ENCODE data around the gene SNX11.

Gene SNX11

GRCh38 chr17:48134912-48135480 is 27.4 kb downstream of the SNX11 start:
- peak in 1 of 3 experiments; percentile 17 for DNase-seq

GRCh38 chr17:48137656-48138055 is 30.1 kb downstream of the SNX11 start:
- no peak for DNase-seq

DNA sequence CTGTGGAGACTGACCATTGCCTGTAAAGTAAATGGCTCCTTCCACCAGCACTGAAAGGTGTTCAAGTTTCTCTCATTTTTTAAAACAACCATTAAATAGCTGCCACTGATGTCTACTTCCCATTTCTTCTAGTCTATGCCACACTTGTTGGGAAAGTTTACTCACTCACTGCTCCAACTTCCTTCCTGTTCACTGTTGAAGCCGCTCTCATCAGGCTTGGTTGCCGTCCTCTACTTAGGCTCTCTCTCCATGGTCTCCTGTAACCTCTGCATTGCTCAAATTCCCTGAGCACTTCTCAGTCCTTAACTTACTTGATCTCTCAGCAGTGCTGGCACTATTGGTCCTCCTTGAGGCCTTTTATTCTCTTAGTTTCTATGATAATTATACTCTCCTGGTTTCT is 32.4 kb downstream of the SNX11 start:
- no peak for DNase-seq

- peak in 2 of 3 experiments; percentile 47 to 64 for DNase-seq
Observed at GRCh38 chr17:48143629-48144028, 36.1 kb downstream of the SNX11 start.

DNA sequence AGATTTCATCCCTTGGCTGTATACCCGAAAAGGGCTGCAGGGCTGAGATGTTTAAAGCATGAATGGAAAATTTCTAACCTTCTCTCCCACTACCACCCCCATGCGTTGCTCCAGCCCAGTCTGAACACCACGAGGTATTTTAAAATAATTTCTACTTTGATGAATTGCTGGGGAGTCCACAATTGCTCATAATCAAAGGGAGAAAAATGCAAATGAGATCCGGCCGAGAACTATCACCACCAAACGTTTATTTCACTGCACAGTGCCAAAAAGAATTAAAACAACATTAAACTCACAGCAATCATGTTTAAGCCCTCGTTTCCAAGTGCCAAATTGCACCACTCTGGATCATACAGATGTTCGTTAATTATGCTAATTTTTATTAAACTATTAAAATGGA is 36.7 kb downstream of the SNX11 start:
- DNase-seq: no peak

GRCh38 chr17:48144976-48145798 is 37.6 kb downstream of the SNX11 start:
- no peak for DNase-seq

GRCh38 chr17:48148029-48148770 is 40.6 kb downstream of the SNX11 start:
- peak in 2 of 3 experiments; percentile 51 to 79 for DNase-seq

DNA sequence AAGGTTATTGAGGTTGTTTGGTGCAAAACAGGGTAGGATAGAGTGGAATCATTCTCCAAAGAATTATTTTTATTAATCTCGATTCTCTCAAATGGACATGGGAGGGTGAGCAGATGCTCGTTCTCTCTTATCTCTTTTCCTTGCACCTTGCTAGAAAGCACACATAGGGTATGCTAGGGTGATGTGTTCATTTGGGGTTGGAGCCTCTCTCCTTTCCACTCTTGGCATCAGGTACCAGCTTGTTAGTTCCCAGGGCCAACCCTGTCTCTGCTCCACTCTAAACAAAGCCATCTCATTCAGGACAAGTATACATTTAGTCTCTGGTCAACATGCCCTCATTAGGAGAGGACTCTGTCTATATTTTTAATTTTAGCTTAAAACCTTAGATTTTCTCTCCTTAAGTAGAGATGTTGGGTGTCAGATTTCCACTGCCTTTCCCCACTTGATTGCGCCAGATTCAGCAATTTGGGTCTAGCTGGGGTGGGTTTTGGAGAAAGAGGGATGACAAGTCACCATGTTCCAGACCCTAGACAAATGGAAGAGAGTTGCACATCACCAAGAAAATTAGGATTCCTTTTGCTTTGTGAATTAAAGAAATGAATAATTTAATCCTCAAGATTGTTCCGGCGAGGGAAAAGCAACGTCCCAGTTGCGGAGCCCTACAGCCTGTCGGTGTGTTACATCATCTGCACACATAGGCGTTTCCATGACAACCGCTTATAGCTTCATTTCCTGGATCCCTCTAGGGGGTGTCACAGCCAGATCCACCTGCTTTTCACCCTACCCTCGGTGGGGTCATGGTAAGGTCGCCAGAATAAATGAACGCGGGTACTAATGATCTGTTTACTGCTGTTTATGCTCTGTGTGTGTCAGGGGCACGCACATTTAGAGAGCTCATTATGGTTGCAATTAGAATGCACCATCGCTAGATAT is 41.6 kb downstream of the SNX11 start:
- DNase-seq: peak in 2 of 3 experiments; percentile 88 to 97

- no peak for DNase-seq
Observed at GRCh38 chr17:48149787-48150463, 42.4 kb downstream of the SNX11 start.

DNA sequence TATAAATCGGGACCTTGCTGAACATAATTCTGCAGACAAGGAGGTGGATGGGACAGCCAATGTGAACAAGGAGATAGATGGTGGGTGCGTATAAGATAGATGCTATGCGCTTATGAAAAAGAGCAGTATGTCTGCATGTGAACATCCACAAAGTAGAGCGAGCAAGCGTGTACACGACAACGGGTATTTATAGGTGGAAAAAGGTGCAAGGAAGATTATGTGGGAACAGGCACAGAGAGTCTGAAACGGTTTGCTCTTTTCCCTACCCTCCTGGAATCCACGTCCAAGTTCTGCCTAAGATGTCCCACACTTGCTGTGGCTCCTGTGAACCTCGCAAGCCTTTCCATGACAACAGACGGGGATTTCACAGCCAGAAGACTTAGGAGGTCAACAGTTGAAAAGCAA is 43.0 kb downstream of the SNX11 start:
- DNase-seq: peak in 1 of 3 experiments; percentile 51

DNA sequence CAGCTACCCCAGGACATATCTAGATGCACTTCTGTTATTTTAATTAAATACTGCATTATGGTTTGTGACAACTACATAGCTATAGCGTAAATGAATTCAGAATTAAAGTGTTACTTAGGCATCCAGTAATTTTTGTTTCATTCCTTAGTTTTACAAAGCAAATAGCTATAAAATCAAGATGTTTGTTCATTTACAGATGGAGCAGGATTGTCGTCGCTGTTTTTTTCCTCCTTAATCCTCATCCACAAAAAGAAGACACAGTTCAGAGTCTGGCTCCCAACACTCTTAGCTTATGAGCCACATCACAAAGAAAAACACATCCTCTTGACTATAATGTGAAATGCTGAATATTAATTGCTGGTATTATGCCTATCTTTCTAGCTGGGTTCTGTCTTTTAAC is 43.7 kb downstream of the SNX11 start:
- DNase-seq: peak in 1 of 3 experiments; percentile 27

DNA sequence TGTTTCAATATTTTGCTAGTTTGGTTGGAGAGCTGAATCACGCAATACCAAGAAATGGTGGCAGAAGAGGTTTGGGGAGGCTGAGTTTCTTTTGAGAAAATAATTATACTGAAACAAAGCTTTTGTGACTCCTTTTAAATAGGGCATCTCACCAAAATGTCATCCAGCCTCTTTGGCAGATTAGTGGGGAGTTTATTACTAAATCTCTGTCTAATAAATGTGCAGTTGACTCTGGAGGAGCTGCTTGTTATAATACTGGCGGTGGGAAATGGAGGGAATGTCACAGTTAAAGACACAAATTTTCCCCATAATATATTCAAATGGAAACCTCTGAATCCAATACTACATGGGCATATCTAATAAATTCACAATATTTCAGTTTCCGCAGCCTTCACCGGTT is 44.7 kb downstream of the SNX11 start:
- no peak for DNase-seq

- DNase-seq: peak; percentile 46 to 87 (median 68)
Observed at GRCh38 chr17:48153691-48154358, 46.3 kb downstream of the SNX11 start.

GRCh38 chr17:48155889-48156611 is 48.5 kb downstream of the SNX11 start:
- peak; percentile 16 to 66 (median 58) for DNase-seq

- peak in 1 of 3 experiments; percentile 46 for DNase-seq
Observed at GRCh38 chr17:48159232-48159631, 51.7 kb downstream of the SNX11 start.

DNA sequence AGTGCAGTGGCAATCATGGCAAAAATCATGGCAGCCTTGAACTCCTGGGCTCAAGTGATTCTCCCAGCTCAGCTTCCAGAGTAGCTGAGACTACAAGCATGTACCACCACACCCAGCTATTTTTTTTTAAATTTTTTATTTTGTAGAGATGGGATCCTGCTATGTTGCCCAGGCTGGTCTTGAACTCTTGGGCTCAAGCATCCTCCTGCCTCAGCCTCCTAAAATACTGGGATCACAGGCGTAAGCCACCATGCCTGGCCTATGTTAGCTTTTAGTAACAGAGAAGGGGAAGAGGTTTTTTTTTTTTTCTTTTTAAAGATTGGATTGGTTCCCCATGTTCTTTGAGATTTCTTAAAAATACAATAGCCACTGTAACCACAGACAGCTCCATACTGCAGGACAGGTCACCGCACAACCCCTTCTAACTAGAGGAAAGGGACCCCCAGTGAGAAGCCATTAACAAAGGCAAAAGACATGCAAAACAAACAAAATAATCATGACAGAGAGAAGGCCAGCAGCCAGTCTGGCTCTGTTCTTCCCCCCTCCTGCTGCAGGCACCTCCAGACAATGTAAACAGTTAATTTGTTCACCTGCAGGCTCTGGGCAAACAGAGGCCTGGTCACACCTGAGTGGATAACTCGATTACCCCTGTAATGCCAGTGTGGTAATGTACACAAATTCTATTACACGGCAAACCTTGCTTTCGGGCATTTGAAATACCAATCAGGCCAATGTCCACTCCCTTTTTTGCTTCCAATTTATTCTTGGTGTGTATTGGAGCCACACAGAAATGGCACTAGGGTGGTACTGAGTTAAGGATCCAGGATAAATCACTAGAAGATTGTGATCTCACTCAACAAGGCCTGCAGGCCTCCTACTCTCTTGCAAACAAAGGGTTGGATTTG is 52.9 kb downstream of the SNX11 start:
- DNase-seq: peak; percentile 85 to 99 (median 90)

DNA sequence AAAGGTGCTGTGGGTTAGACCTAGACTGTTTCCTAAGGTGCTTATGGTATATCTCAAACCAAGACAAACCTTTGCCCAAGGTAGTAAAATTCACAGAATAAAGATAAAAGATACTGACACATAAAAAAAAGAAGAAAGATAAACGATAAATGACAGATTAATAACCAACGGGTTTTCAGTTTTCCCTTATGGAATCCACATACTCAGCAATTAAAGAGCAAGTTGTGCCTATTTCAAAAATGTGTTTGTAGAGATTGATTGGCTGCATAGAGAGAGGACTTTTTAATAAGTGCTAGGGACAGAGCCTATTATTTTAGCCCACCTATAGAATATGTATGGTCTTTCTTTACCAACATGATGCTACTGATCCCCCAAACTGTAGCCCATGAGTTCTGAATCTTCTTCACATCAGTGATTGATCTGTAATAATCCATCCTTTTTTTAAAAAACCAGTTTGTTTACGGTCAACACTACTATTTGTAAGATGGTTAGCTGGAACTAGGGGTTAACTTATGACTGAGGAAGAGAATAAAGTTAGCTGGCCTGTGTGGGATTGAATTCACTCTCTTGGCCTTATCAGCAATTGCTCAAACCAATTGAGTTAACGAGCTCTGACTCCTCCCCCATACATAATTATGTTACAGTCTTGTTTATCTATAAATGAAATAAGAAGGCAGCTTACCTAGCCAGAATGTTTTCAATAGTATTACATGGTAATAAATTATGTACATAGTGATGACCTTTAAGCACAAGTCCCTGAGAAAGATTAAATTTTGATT is 53.8 kb downstream of the SNX11 start:
- peak in 1 of 3 experiments; percentile 47 for DNase-seq

GRCh38 chr17:48162306-48162934 is 54.9 kb downstream of the SNX11 start:
- DNase-seq: no peak

Data from NCI-H1417 (cell line).